ENCODE results near the gene TBC1D2. TPM values are rescaled to one million over a fixed set of nuclear protein-coding genes. Genes with fewer than 3 reads are reported as not detected.
A peak's percentile ranks its signal among the peaks of the same experiment; 100 is the strongest.

The TBC1D2 gene
- total and polyA plus RNA-seq, 2 of the 13 experiments (the other 11 are each of a cell fraction or from before 2014, with no cell fraction given): 2.0 to 2.8 TPM

GRCh38 chr9:98225015-98225442 is 30.4 kb downstream of the TBC1D2 start (continued):
- no peak for TF ChIP-seq ZNF737 (CRISPR knock-in tag; IDR thresholded peaks at IDR 0.05; ENCODE audit: borderline replicate concordance)
- 0 out of 2 replicates have a peak, but pooled peaks have one; percentile 48 for TF ChIP-seq HNF4G (IDR thresholded peaks at IDR 0.05; ENCODE audit: borderline replicate concordance, low read depth, low read length)
- TF ChIP-seq HNF4G (CRISPR knock-in tag; IDR thresholded peaks at IDR 0.05; ENCODE audit: borderline replicate concordance, low read depth): no peak
- TF ChIP-seq FOXO4 (CRISPR knock-in tag; conservative IDR thresholded peaks at IDR 0.05): no peak
- TF ChIP-seq ELF1 (CRISPR knock-in tag; IDR thresholded peaks at IDR 0.05): no peak
- no peak for TF ChIP-seq ZNF512 (CRISPR knock-in tag; IDR thresholded peaks at IDR 0.05)
- no peak for TF ChIP-seq EP300 (IDR thresholded peaks at IDR 0.05; ENCODE audit: low read depth in 2 of 2, low read length in 2 of 2)
- no peak for TF ChIP-seq EP300 (CRISPR knock-in tag; IDR thresholded peaks at IDR 0.05; ENCODE audit: borderline replicate concordance)
- 0 out of 2 replicates have a peak, but pooled peaks have one; percentile 36 for TF ChIP-seq ZMYM4 (CRISPR knock-in tag; IDR thresholded peaks at IDR 0.05)

All from HepG2 (cell line).